ES-I3 (cell line): ENCODE measurements around the gene NFKB1.

Experiments used
- H3K36me3 ChIP-seq: 2 replicates; pipeline ENCODE4 v1.6.1; 2013; ENCODE audit warnings: mild to moderate bottlenecking, low read length, control low read depth, moderate library complexity; ENCODE audit not compliant: insufficient read depth
- H3K4me1 ChIP-seq: 2 replicates; pipeline ENCODE4 v1.6.1; 2013; ENCODE audit warnings: mild to moderate bottlenecking, control low read depth, low read length; ENCODE audit not compliant: insufficient read depth
- H3K9ac ChIP-seq: 2 replicates; pipeline ENCODE4 v1.6.1; 2013; ENCODE audit warnings: low read depth, mild to moderate bottlenecking, low read length, moderate library complexity
- H3K9me3 ChIP-seq: 2 replicates; pipeline ENCODE4 v1.6.1; 2013; ENCODE audit warnings: mild to moderate bottlenecking, low read length, moderate library complexity; ENCODE audit not compliant: control insufficient read depth, insufficient read depth

NFKB1 gene

DNA sequence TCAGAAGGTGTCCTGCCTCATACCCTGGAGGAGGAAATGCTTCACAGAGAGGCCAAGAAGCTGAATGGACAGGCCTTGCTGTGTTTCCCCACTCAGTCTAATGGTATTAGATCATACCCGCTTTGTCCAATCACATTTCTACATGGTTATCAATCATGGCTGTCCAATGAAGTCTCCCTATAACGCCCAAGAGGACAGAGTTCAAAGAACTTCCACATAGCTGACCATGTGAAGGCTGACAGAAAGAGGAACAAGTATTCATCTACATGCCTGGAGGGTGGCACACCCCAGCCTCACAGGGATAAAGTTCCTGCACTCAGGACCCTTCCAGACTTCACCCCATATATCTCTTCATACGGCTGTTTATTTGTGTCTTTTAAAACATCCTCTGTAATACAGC, 136.2 kb downstream of the NFKB1 start:
- Histone ChIP-seq H3K9me3 (no peaks in the 10 kb centered on the region), H3K4me1 (no peaks in the 10 kb centered on the region), H3K36me3 (no peaks in the 10 kb centered on the region), H3K9ac (no peak overlapping the region)

GRCh38 chr4:102638621-102639020, 137.5 kb downstream of the NFKB1 start:
- Histone ChIP-seq H3K9ac (no peak overlapping the region), H3K9me3 (no peaks in the 10 kb centered on the region)

DNA sequence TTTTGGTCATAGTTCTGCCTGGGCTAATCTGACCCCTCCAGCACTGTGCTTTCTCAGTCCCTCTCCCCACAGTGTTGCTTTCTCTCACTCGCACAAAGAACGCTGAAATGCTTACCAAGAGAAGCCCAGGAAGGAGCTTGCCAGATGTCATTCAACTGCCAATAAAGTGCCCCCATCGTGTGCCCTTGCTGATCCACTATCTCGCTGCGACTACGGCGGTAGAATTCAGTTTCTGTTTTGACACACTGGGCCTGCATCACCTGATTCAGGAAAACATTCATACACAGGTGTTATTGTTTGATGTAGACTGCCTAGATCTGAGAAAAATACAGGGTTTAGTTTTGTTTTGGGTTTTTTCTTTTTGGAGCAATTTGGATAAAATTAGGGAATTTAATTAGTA, 138.4 kb downstream of the NFKB1 start:
- no peak overlapping the region for H3K9ac ChIP-seq

More at GRCh38 chr4:102638621-102639020, 137.5 kb downstream of the NFKB1 start:
- Histone ChIP-seq H3K36me3 (no peaks in the 10 kb centered on the region), H3K4me1 (no peaks in the 10 kb centered on the region)

GRCh38 chr4:102640669-102641068, 139.5 kb downstream of the NFKB1 start:
- no peak overlapping the region for H3K9ac ChIP-seq
- H3K36me3 ChIP-seq: no peaks in the 10 kb centered on the region
- no peaks in the 10 kb centered on the region for H3K4me1 ChIP-seq
- no peaks in the 10 kb centered on the region for H3K9me3 ChIP-seq

More for the DNA sequence above, 138.4 kb downstream of the NFKB1 start:
- no peaks in the 10 kb centered on the region for H3K36me3 ChIP-seq
- H3K9me3 ChIP-seq: no peaks in the 10 kb centered on the region
- H3K4me1 ChIP-seq: no peaks in the 10 kb centered on the region

DNA sequence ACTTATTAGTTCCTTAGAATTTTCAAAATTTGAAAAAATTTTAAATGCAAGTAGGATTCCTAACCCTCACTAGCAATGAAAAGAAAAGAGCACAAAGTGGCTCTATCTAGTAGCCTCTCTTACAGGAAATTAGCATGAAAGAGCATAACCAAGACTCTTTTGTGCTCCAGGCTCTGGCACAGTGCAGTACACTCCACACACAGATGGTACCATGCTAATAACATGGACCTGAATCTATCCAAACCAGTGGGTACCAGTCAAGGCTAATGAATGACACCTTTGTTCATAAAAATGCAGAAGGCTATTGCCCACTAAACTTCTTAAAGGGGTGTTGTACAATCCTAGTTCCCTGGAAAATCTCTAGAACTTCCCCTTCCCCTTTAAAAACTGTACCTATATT, 140.6 kb downstream of the NFKB1 start:
- Histone ChIP-seq H3K36me3 (no peaks in the 10 kb centered on the region), H3K9ac (no peak overlapping the region), H3K4me1 (no peaks in the 10 kb centered on the region), H3K9me3 (no peaks in the 10 kb centered on the region)

- Histone ChIP-seq H3K36me3 (no peaks in the 10 kb centered on the region), H3K9me3 (no peaks in the 10 kb centered on the region), H3K4me1 (no peaks in the 10 kb centered on the region), H3K9ac (no peak overlapping the region)
Observed at GRCh38 chr4:102642631-102643298, 141.6 kb downstream of the NFKB1 start.

- Histone ChIP-seq H3K36me3 (no peaks in the 10 kb centered on the region), H3K9me3 (no peaks in the 10 kb centered on the region), H3K9ac (no peak overlapping the region), H3K4me1 (no peaks in the 10 kb centered on the region)
Observed at GRCh38 chr4:102647117-102647516, 146.0 kb downstream of the NFKB1 start.

DNA sequence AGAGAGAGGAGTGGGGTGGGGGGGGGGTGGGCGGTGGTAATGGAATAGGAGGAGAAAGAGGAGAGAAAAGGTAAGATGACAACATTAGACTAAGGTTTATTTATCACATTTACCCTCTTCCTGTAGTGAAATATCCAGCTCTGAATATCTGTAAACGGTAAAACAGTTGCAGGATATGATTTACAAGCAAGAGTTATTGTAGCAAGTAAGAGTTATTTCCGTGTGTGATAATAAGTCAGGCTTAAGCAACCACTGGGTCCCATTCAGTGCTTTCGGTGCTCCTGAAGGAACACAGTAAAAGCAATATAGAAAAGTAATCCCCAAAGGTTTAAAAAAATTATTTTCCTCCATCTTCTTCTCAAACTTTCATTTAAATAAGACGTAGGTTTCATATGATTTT, 156.0 kb downstream of the NFKB1 start:
- Histone ChIP-seq H3K9ac (no peak overlapping the region), H3K4me1 (no peaks in the 10 kb centered on the region), H3K36me3 (no peaks in the 10 kb centered on the region; the same call in 1 of the 2 replicates), H3K9me3 (no peaks in the 10 kb centered on the region; the same call in 1 of the 2 replicates)

GRCh38 chr4:102663073-102663472, 161.9 kb downstream of the NFKB1 start:
- Histone ChIP-seq H3K36me3 (no peaks in the 10 kb centered on the region; the same call in 1 of the 2 replicates), H3K4me1 (no peaks in the 10 kb centered on the region), H3K9ac (no peak overlapping the region), H3K9me3 (no peaks in the 10 kb centered on the region; the same call in 1 of the 2 replicates)

- Histone ChIP-seq H3K9me3 (no peaks in the 10 kb centered on the region; the same call in 1 of the 2 replicates), H3K36me3 (no peaks in the 10 kb centered on the region), H3K9ac (no peak overlapping the region), H3K4me1 (no peaks in the 10 kb centered on the region)
Observed at GRCh38 chr4:102665527-102665926, 164.4 kb downstream of the NFKB1 start.
